ENCODE measurements around the gene CYTL1.
"Not testable (repeated sequence)": the region's sequence is repeated elsewhere in the genome, so short reads cannot be mapped to it uniquely, and the experiment has no call there.

Gene CYTL1

DNA sequence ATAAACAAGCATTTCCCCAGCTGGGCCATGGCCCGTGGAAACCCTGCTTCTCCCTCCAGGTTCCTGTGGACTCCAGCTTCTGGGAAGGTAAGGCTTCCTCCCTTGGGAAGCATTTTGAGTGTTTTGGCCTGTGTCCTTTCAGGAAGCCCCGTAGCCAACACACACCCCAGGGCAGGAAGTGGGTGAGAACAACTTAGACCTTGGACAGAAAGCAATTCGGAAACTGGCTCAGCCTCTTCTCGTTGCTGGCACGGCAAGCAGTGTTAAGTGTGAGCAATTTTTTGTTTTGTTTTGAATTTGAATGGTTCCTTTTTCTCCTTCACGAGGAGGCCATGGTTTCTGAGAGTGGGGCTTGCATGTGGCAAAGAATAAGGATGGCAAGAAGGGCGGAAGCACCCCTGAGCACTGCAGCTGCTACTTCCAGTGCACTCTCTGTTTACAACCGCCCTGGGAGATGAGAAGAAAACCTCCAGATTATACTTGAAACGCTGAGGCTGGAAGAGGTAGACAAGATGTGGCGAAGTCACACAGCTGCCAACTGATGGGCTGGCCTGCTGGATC is 14.1 kb upstream of the CYTL1 start:
- no peak for DNase-seq

GRCh38 chr4:5032813-5033212 is 13.6 kb upstream of the CYTL1 start:
- DNase-seq = no peak

DNA sequence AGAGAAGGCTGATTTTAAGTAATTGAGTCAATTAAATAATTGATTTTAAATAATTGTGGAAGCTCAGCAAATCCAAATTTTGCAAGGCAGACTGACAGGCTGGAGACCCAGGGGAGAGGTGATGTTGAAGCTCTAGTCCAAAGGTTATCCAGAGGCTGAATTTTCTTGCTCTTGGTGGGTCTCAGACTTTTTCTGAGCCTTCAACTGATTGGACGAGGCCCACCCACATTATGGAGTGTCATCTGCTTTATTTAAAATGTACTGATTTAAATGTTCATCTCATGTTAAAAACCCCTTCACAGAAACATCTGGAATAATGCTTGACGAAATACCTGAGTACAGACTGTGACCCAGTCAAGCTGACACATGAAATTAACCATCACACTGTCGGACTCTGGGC is 11.7 kb upstream of the CYTL1 start:
- no peak for DNase-seq

DNA sequence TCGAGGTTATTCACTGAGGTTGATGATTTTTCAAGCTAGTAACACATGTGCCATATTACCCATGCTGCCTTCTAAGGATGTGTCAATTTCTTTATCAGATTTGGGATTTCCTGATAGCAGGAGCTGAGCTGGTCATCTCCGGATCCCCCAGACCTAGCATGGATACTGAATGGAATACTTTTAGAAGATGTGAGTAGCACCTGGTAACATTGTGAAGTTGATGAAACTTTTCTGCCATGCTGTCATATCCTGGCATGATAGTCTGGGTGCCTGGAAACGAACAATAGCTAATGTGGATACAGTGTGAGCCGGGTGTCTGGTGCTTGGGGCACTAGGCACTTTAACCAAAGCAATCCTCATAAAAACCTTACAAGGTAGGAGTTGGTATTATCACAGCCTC is 11.0 kb upstream of the CYTL1 start:
- DNase-seq = no peak

GRCh38 chr4:5029447-5029846 is 10.2 kb upstream of the CYTL1 start:
- DNase-seq = no peak

DNA sequence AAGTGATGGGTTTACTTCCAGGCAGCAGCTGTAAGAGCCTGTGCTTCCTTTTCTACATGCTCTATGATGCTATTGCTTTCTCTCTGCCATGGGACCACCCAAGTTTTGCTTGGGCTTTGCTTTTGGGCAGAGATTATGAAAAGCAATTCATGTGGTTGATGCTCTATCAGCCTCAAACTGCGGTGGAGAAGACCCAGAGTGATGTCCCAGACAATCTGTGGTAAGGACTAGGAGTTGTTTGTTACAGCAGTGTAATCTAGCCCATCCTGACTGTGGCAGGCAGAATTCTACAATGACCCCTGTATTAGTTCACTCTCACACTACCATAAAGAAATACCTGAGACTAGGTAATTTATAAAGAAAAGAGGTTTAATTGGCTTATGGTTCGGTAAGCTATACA is 9.2 kb upstream of the CYTL1 start:
- no peak for DNase-seq

GRCh38 chr4:5027346-5027745 is 8.1 kb upstream of the CYTL1 start:
- DNase-seq = no peak

- no peak for DNase-seq
These were observed 7.1 kb upstream of the CYTL1 start for GRCh38 chr4:5026371-5026770.

- DNase-seq = no peak
These were observed 5.4 kb upstream of the CYTL1 start for GRCh38 chr4:5024673-5025072.

GRCh38 chr4:5021546-5021945 is 2.3 kb upstream of the CYTL1 start:
- DNase-seq = no peak

- no peak for DNase-seq
These were observed 1.1 kb upstream of the CYTL1 start for GRCh38 chr4:5020341-5020740.

GRCh38 chr4:5019796-5020195 is 538 bp upstream of the CYTL1 start:
- DNase-seq = no peak

DNA sequence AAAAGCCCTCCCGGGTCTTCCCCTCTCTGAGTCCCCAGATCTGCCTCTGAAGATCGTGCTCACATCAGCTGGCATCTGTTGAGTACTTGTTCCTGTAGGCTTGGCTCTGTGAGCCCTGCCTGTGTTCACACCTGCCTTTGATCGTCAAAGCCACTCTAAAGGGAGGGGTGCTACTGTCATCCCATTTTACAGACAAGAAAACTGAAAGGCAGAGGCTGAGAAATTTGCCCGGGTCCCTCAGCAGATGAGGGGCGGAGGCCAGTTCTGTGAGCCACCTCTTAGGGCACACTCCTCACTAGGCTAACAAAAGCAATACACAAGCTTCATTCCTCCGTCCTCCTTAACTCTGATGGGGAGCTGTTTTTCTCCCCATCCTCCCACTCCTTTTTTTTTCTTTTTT is 655 bp downstream of the CYTL1 start:
- DNase-seq = no peak

- DNase-seq = no peak
These were observed 1.2 kb downstream of the CYTL1 start for GRCh38 chr4:5018096-5018495.

- DNase-seq = no peak
These were observed 5.1 kb downstream of the CYTL1 start for GRCh38 chr4:5014007-5014682.

GRCh38 chr4:5012958-5013357 is 6.3 kb downstream of the CYTL1 start:
- DNase-seq = no peak

DNA sequence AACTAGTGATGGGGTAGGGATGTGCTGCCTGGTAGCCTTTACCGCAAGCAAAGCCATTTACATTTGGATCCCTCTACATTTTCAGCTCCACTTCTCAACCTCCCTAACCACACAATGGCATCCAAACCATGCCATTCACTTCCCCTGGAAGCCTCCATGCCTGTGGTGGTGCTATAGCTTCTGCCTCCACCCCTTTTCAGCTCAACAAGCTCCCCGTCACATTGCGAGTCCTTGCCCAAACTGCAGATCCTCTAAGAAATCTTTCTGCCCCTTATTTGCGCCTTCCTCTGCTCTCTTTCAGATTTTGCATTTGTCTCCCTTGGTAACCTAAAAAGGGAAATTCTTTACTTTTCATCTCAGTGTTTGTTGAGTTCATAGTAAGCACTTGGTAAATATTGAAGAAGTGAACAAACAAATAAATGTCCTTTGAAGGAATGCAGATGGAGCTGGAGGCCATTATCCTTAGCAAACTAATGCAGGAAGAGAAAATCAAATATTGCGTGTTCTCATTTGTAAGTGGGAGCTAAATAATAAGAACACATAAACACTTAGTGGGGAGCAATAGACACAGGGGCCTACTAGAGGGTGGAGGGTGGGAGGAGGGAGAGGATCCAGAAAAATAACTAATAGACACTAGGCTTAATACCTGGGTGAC is 6.9 kb downstream of the CYTL1 start:
- DNase-seq = no peak

DNA sequence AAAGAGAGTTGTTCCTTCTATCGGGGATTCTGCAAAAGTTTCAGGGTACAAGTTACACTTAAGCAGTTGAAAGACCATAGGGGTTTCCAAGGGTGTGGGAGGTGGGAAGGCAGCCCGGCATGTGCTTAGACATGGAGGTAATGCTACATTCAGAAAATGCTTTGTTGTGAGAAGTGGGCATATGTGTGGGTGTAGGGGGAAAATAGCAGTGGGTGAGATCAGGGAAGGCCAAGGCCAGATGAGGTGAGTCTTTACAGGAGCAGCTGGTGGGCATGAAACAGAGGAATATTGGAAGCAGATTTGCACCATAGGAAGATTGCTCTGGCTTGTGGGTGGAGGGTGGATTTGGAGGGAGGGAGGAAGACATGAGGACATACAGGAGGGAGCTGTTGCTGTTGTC is 8.3 kb downstream of the CYTL1 start:
- DNase-seq = no peak

GRCh38 chr4:5009796-5010195 is 9.5 kb downstream of the CYTL1 start:
- no peak for DNase-seq

GRCh38 chr4:5006932-5007331 is 12.3 kb downstream of the CYTL1 start:
- not testable (repeated sequence) for DNase-seq

DNA sequence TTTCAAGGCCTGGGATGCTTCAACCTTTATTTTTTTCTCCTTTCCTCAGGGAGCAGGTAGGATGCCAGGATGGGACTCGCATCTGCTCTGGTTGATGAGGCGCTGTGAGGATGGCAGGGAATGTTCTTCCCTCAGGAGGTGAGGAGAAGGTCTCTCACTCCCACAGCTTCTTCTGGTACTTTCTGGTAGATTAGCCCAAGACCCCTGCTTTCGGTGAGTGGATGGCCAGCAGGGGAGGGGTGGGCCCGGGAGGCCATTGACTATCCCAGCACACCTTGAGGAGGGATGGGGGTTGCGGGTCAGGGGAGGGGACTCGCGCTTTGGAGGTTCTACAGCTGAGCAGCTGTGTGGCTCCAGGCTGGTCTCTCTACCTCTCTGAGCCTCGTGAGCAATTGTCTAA is 14.8 kb downstream of the CYTL1 start:
- no peak for DNase-seq

DNA sequence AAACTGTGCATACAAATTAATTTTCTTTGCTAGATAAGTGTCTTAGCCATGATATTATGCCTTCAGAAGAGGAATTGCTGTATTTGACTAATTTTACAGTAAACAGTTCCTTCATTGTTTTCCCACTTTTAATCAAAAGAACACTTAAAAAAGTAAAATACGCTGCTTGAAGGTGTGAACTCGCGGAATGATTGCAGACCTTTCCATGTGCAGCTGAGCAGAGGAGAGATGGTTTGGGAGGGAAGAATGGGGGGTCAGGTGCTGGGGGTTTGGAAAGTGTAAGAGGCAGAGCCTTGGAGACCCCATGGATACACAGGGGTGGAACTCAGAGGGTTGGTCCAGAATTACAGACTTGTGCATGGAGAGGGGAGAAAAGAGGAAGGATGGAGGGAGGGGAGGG is 15.3 kb downstream of the CYTL1 start:
- no peak for DNase-seq

- DNase-seq = no peak
These were observed 15.8 kb downstream of the CYTL1 start for GRCh38 chr4:5003372-5003857.

DNA sequence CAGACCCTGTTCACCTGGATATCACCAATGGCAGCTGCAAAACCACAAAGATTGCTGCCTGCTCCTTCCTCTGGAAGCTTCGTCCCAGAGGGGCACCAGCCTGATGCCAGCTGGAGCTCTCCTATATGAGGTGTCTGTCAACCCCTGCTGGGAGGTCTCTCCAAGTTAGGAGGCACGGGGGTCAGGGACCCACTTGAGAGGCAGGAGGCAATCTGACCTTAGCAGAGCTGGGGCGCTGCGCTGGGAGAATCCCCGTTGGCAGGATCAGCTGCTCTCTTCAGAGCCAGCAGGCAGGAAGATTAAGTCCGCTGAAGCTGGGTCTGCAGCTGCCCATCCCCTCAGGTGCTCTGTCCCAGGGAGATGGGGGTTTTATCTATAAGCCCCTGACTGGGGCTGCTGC is 17.6 kb downstream of the CYTL1 start:
- DNase-seq = not testable (repeated sequence)

GRCh38 chr4:4996935-4997334 is 22.3 kb downstream of the CYTL1 start:
- not testable (repeated sequence) for DNase-seq

Data from CD4-positive, alpha-beta T cell treated with Interleukin-12 subunit alpha and Interleukin-12 subunit beta, for 1 hour (primary cell).